ENCODE measurements around the gene ZFP30.
A peak's percentile ranks its signal among the peaks of the same experiment; 100 is the strongest.

ZFP30 gene

DNA sequence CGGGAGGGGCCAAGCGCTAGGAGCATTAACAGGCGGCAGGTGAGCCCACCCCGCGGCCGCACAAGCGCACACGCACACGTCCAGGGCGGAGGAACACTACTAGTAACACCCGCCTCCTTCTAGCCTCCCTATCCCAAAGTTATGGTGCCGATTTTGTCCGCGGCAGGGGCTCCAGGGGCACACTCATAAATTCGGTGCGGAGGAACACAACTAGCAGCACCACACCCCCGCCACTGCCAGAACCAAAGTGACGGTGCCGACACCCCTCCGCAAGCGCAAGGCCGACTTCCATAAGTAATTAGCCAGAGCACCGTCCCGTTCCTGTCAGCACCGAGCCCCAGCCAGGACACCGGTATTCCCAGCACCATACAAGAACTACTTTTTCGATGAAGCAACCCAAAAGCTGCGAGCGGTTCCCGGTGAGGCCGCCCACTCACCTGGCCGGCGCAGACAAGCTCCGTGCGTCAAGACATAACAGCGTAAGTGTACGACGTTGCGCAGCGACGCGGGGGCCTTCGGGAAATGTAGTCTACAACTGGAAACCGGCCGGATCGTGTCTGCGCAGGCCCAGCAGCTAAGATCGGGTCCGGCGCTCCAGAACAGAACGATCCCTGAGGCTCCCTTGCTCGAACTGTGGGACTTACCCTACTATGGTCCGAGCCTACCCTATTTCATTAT, 60.8 kb downstream of the ZFP30 start, which contains the start of the genes ZNF540 and ZNF571:
Gene ZNF540 (plus strand): TSS at position 573 of the 678 bp plus-strand sequence. CDS start 3,572 bp downstream, outside the sequence.
Gene ZNF571 (minus strand): TSS at position 489 of the 678 bp plus-strand sequence. CDS start 8,116 bp downstream, outside the sequence.
- Mint-ChIP-seq H3K4me3 (peak within 1 kb of the TSS; percentile 90 to 98), H3K9me3 (peaks cover 15 to 19% of the 10 kb centered on the region in 2 donors), H3K27ac (peak within 1 kb of the TSS; percentile 99 to 100), H3K4me1 (peaks cover 22% of the 10 kb centered on the region), H3K27me3 (no peaks in the 10 kb centered on the region)
- ATAC-seq: peak; percentile 99
- peak; percentile 90 to 94 for DNase-seq

DNA sequence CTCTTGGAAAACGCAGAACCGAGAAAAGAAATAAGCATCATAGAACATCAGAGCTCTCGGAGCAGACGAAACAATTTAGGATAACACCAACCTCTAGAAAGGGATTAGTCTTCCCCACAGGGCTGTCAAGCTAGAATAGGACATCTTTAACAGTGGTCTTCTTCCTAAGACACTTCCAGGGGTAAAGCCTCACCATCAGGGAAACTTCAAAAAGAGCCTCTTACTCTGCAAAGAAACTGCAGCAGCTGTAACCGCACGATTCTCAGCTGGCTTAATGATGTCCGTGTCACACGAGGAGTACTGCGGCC, 61.3 kb downstream of the ZFP30 start:
- Mint-ChIP-seq H3K9me3 (peaks cover 15 to 19% of the 10 kb centered on the region in 2 donors), H3K27ac (peak overlapping the region; percentile 99 to 100), H3K27me3 (no peaks in the 10 kb centered on the region), H3K4me3 (peak overlapping the region; percentile 90 to 98), H3K4me1 (peaks cover 22% of the 10 kb centered on the region)
- DNase-seq (no peak), ATAC-seq (no peak)

DNA sequence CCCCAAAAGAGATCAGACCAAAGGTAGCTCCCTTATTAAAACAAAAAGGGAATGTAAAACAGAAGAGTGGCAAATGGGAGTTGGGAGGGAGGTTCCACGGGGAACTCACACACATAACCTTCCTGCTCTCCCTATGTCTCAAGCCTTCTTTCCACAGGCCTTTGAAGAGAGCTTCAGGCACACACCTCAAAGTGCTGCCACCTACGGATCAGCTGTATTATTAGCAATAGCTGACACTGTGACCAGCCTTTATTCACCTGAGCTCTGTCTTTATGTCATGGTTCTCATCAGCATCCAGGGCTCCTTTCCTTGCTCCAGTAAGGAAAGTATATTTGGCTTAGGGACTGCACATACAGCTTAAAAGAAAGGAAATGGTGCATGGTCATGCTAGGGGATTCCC, 71.9 kb downstream of the ZFP30 start:
- Mint-ChIP-seq H3K4me3 (no peak overlapping the region), H3K4me1 (no peaks in the 10 kb centered on the region), H3K9me3 (peaks cover 37% of the 10 kb centered on the region in 2 donors), H3K27ac (no peak overlapping the region), H3K27me3 (no peaks in the 10 kb centered on the region)
- no peak for ATAC-seq
- no peak for DNase-seq

DNA sequence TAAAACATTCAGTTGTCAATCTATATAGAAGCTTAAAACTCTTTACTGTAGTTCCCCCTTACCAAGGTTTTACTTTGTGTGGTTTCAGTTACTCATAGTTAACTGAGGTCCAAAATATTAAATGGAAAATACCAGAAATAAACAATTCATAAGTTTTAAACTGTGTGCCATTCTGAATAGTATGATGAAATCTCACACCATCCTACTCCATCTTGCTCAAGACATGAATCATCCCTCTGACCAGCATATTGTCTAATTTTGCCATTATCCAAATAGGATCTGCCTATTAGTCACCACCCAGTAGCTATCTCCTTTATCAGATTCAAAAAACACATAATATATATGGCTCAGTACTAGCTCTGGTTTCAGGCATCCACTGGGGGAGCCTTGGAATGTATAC, 83.1 kb downstream of the ZFP30 start:
- peaks cover 46 to 54% of the 10 kb centered on the region in 2 donors for H3K9me3 Mint-ChIP-seq

DNA sequence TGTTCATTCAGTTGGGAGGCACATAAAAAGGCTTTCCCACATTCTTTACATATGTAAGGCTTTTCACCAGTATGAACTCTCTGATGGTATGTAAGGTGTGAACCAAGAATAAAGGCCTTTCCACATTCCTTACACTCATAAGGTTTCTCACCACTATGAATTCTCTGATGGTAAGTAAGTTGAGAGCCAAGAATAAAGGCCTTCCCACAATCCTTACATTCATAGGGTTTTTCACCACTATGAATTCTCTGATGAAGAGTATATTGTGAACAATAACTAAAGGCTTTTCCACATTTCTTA, 89.9 kb downstream of the ZFP30 start:
- Mint-ChIP-seq H3K9me3 (peaks cover 62 to 72% of the 10 kb centered on the region in 2 donors), H3K27me3 (no peaks in the 10 kb centered on the region), H3K4me3 (no peak overlapping the region), H3K4me1 (no peaks in the 10 kb centered on the region), H3K27ac (no peak overlapping the region)
- DNase-seq (no peak), ATAC-seq (no peak)

More for the DNA sequence above, 83.1 kb downstream of the ZFP30 start:
- Mint-ChIP-seq H3K27ac (peak overlapping the region in 1 of 2 donors; percentile 30), H3K27me3 (no peaks in the 10 kb centered on the region), H3K4me1 (no peaks in the 10 kb centered on the region), H3K4me3 (no peak overlapping the region)
- ATAC-seq: no peak
- no peak for DNase-seq

DNA sequence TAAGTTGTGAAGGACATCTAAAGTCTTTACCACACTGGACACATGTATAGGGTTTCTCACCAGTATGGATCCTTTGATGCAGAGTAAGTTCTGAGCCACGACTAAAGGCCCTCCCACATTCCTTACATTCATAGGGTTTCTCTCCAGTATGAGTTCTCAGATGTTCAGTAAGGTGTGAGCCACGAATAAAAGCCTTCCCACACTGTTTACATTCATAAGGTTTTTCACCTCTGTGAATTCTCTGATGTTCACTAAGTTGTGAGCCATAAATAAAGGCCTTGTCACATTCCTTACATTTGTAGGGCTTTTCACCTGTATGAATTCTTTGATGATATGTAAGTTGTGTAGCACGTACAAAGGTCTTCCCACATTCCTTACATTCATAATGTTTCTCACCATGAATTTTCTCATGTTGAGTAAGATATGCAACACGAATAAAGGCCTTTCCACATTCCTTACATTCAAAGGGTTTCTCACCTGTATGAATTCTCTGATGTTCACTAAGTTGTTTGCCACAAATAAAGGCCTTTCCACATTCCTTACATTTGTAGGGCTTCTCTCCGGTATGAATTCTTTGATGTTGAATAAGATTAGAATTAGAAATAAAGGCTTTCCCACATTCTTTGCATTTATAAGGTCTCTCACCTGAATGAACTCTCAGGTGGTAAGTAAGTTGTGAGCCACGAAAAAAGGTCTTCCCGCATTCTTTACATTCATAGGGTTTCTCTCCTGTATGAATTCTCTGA, 90.5 kb downstream of the ZFP30 start:
- Mint-ChIP-seq H3K9me3 (peaks cover 57 to 67% of the 10 kb centered on the region in 2 donors), H3K4me1 (no peaks in the 10 kb centered on the region), H3K27me3 (no peaks in the 10 kb centered on the region), H3K4me3 (no peak overlapping the region), H3K27ac (no peak overlapping the region)
- DNase-seq (no peak), ATAC-seq (no peak)
